Progenitor cell of endocrine pancreas (in vitro differentiated cells): Measurements from ENCODE around the gene ASIC2. TPM values are rescaled to one million over a fixed set of nuclear protein-coding genes. Genes with fewer than 3 reads are reported as not detected.

ENCODE experiments used
- DNase-seq: peaks from one replicate; pipeline ENCODE4 v3.0.0; 2021; ENCODE audit warnings: low spot score; ENCODE audit not compliant: unreplicated experiment
- H3K27ac Mint-ChIP-seq: 2 replicates; pipeline ENCODE4 v1.8.0; 2021; ENCODE audit warnings: mild to moderate bottlenecking, moderate library complexity, mixed read lengths
- H3K27me3 Mint-ChIP-seq: 2 replicates; pipeline ENCODE4 v1.8.0; 2021; ENCODE audit warnings: mixed read lengths
- H3K36me3 Mint-ChIP-seq: 2 replicates; pipeline ENCODE4 v1.8.0; 2022; ENCODE audit warnings: mixed read lengths; ENCODE audit not compliant: insufficient read depth
- H3K4me1 Mint-ChIP-seq: 2 replicates; pipeline ENCODE4 v1.8.0; 2021; ENCODE audit warnings: low read depth, mixed read lengths
- H3K4me3 Mint-ChIP-seq: 2 replicates; pipeline ENCODE4 v1.8.0; 2021; ENCODE audit warnings: low read depth, mild to moderate bottlenecking, moderate library complexity, mixed read lengths
- H3K9me3 Mint-ChIP-seq: 2 replicates; pipeline ENCODE4 v1.8.0; 2021; ENCODE audit warnings: low read depth, mixed read lengths
- total RNA-seq: library from RNA; stranded (reverse); gene quantifications from 2 replicates; pipeline ENCODE4 v1.2.1, GENCODE V29; 2021
- TF ChIP-seq, protein P1 (sequence below): fragments of 200-600 bp; sonication (generic); IDR thresholded peaks from one replicate; pipeline ENCODE4 v1.5.0; 2021; ENCODE audit warnings: antibody characterized with exemption, mild to moderate bottlenecking; ENCODE audit not compliant: unreplicated experiment

ASIC2 gene
- total RNA-seq, 1 donor from 2014 or later = 0.29 TPM

DNA sequence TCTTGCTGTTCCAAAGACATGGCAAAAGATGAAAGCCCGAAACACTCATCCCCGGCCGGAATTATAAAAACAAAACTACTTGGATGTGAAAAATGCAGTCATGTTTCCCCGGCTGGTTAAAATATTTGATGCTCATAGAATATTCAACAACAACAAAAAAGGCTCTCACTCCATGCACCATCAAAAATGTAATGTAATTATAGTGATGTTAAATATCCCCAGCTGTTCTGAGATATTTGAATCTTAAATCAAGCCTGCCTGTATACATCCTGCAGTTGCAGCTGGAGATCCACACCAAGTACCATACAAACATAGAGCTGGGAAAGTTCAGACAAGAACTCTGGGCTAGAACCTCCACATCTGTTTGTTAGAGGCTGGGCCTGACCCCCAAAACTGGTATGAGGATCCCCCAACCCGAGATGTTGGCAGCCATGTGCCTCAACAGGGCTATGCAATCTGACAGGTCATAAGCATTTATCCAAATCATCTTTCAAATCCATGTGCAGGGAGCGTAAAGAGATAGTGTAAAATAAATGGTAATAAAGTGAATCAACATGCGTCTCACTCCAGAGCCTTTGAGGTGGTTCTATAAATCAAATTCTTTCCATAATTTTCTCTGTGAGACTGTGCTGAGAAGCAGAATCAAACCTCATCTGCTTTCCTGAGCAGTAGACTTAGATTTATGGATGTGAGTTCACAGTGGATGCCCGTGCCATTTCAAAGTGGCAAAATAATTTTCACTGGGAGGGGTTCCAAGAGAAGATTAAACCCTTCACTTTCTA lies 12.7 kb downstream of the ASIC2 start:
- TF ChIP-seq, protein P1, sequence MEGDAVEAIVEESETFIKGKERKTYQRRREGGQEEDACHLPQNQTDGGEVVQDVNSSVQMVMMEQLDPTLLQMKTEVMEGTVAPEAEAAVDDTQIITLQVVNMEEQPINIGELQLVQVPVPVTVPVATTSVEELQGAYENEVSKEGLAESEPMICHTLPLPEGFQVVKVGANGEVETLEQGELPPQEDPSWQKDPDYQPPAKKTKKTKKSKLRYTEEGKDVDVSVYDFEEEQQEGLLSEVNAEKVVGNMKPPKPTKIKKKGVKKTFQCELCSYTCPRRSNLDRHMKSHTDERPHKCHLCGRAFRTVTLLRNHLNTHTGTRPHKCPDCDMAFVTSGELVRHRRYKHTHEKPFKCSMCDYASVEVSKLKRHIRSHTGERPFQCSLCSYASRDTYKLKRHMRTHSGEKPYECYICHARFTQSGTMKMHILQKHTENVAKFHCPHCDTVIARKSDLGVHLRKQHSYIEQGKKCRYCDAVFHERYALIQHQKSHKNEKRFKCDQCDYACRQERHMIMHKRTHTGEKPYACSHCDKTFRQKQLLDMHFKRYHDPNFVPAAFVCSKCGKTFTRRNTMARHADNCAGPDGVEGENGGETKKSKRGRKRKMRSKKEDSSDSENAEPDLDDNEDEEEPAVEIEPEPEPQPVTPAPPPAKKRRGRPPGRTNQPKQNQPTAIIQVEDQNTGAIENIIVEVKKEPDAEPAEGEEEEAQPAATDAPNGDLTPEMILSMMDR = no peak
- Mint-ChIP-seq H3K4me3 (no peak overlapping the region), H3K27ac (no peak overlapping the region), H3K4me1 (no peaks in the 10 kb centered on the region), H3K27me3 (peaks cover 11% of the 10 kb centered on the region), H3K9me3 (no peaks in the 10 kb centered on the region), H3K36me3 (no peaks in the 10 kb centered on the region)
- no peak for DNase-seq

DNA sequence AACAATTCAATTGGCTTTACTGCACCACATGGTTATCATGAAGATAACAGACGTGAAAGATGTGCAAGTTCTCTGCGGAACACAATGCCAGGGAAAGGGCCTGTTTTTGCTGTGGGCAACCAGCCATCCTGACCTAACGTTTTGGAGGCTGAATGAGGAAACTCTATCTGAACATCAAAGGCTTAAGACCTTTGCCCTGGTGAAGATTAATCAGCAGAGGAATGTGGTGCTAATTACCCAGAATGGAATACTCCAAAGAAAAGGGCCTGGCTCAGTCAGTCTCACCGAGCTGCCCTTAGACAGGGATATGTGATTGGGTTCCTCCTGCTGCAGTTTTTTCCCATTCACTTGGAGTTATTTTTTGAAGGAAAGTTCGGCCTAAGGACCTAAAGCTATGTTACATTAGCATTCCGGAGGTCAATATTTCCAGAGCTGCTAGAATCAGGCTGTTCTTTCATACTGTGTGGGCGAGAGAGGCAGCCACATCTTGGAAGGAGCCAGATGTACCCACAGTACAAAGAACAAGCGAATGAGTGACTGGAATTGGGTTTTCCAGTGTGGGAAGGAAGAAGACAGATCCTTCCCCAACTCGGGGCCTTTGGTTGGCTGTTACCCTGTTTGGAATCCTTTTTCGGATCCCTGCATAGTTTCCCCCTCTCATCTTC lies 15.5 kb downstream of the ASIC2 start:
- DNase-seq = no peak
- no peaks in the 10 kb centered on the region for H3K9me3 Mint-ChIP-seq
- no peak overlapping the region for H3K27ac Mint-ChIP-seq
- no peaks in the 10 kb centered on the region for H3K36me3 Mint-ChIP-seq
- H3K4me1 Mint-ChIP-seq = no peaks in the 10 kb centered on the region
- TF ChIP-seq, protein P1 = no peak
- H3K4me3 Mint-ChIP-seq = no peak overlapping the region
- peaks cover 7% of the 10 kb centered on the region for H3K27me3 Mint-ChIP-seq

DNA sequence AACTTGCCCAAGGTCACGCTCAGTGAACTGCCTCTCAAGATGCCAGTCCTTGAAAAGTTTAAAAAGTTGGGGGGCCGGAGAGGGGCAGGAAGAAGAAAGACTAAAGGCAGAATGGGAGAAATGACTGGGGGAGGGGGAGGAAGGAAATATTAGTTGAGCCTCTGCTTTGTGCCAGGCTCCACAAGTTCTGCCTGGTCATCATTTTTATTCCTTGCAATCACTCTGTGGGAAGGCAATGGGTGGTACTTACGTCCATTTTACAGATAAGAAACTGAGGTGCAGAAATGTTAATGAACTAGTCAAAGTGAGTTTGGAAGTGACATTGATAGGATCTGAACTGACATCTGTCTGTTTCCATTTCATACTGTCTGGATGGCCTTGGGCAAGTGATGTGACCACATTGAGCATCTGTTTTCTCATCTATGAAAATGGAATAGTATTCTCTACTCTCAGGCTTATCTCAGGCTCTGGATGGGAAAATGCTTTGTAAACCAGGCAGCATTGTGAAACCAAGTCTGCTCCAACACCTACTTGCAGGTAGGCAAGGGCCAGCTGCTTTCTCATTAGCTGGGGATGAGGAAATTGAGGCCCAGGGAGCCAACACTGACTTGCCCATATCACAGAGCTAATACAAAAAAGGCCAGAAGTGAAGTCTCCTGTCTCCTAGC lies 19.2 kb downstream of the ASIC2 start:
- TF ChIP-seq, protein P1 = no peak
- Mint-ChIP-seq H3K4me1 (no peaks in the 10 kb centered on the region), H3K36me3 (no peaks in the 10 kb centered on the region), H3K27ac (no peak overlapping the region), H3K9me3 (no peaks in the 10 kb centered on the region), H3K27me3 (peaks cover 4% of the 10 kb centered on the region), H3K4me3 (no peak overlapping the region)
- no peak for DNase-seq

DNA sequence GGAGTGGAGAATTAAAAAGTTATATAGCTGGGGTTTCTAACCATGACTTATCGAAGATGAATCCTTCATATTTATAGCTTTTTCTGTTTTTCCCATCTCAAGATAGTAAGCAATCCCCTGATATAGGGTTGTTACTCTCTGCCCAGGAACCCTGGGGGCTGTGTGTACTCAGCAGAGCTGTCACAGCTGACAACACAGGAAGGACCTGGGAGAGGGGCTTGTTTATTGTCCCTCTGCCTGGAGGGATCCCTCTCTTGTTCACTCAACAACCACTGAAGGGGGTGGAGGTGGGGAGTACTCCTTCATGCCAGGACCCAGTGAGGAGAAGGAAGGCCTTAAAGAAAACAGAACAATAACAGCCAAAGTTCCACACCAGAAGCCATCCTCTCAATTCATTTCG lies 19.8 kb downstream of the ASIC2 start:
- Mint-ChIP-seq H3K27ac (no peak overlapping the region), H3K27me3 (peaks cover 2% of the 10 kb centered on the region), H3K4me3 (no peak overlapping the region), H3K36me3 (no peaks in the 10 kb centered on the region), H3K9me3 (no peaks in the 10 kb centered on the region), H3K4me1 (no peaks in the 10 kb centered on the region)
- DNase-seq = no peak
- TF ChIP-seq, protein P1 = no peak

DNA sequence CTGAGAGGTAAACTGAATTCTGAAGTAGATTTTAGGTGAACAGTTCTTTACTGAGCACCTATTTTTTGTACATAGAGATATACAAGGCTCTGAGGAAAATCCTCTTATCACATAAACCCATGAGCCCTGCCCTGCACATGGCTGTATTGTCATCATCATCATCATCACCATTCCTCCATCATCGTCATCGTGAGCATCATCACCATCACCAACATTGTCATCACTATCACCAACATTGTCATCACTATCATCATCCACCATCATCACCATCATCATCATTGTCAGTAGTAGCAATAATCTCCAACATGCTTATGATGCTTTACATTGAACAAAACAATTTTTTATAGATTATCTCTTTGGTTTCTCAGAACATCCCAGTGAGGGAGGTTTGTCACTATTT lies 20.7 kb downstream of the ASIC2 start:
- Mint-ChIP-seq H3K4me1 (no peaks in the 10 kb centered on the region), H3K27ac (no peak overlapping the region), H3K4me3 (no peak overlapping the region), H3K36me3 (no peaks in the 10 kb centered on the region), H3K27me3 (peaks cover 7% of the 10 kb centered on the region), H3K9me3 (no peaks in the 10 kb centered on the region)
- TF ChIP-seq, protein P1 = no peak
- DNase-seq = no peak
